Muscle of back (tissue), 13 donors: ENCODE measurements around the gene ABI1. TPM values are rescaled to one million over a fixed set of nuclear protein-coding genes. Genes with fewer than 3 reads are reported as not detected.
"Not testable (repeated sequence)": the region's sequence is repeated elsewhere in the genome, so short reads cannot be mapped to it uniquely, and the experiment has no call there.

ENCODE experiments used
- DNase-seq, 3 donors: peaks; one replicate each; pipeline versions ENCODE4 v3.0.0 to v3.0.0-alpha.2; 2013
- long read RNA-seq, 9 donors: transcript quantifications; one replicate each; lab custom pipeline, GENCODE V29; 2026
- polyA plus RNA-seq, 10 donors: library from polyadenylated mRNA; unstranded; fragments of 120-200 nt; gene quantifications; one replicate each; pipeline ENCODE4 v1.2.1, GENCODE V29; 2013; ENCODE audit not compliant: insufficient read length in 10 of 10

ABI1 gene
- 10 to 100 TPM; 39.6 to 53.1 (median 44.1) TPM for polyA plus RNA-seq
- long read RNA-seq, donor 1, partial matches to known transcripts = 0 of 7 reads
- long read RNA-seq, donor 1, other reads (novel, unspliced or antisense) = 0 of 7 reads
- long read RNA-seq, donor 2, partial matches to known transcripts = 20 of 27 reads
- long read RNA-seq, donor 2, other reads (novel, unspliced or antisense) = 0 of 27 reads
- long read RNA-seq, donor 3 = 0 reads
- long read RNA-seq, donor 4, partial matches to known transcripts = 0 of 2 reads
- long read RNA-seq, donor 4, other reads (novel, unspliced or antisense) = 0 of 2 reads
- long read RNA-seq, donor 5, partial matches to known transcripts = 10 of 14 reads
- long read RNA-seq, donor 5, other reads (novel, unspliced or antisense) = 0 of 14 reads
- long read RNA-seq, donor 6, partial matches to known transcripts = 0 of 2 reads
- long read RNA-seq, donor 6, other reads (novel, unspliced or antisense) = 0 of 2 reads
- long read RNA-seq, donor 7, partial matches to known transcripts = 0 of 4 reads
- long read RNA-seq, donor 7, other reads (novel, unspliced or antisense) = 0 of 4 reads
- long read RNA-seq, donor 8, partial matches to known transcripts = 0 of 1 reads
- long read RNA-seq, donor 8, other reads (novel, unspliced or antisense) = 0 of 1 reads
- long read RNA-seq, donor 9 = 0 reads

DNA sequence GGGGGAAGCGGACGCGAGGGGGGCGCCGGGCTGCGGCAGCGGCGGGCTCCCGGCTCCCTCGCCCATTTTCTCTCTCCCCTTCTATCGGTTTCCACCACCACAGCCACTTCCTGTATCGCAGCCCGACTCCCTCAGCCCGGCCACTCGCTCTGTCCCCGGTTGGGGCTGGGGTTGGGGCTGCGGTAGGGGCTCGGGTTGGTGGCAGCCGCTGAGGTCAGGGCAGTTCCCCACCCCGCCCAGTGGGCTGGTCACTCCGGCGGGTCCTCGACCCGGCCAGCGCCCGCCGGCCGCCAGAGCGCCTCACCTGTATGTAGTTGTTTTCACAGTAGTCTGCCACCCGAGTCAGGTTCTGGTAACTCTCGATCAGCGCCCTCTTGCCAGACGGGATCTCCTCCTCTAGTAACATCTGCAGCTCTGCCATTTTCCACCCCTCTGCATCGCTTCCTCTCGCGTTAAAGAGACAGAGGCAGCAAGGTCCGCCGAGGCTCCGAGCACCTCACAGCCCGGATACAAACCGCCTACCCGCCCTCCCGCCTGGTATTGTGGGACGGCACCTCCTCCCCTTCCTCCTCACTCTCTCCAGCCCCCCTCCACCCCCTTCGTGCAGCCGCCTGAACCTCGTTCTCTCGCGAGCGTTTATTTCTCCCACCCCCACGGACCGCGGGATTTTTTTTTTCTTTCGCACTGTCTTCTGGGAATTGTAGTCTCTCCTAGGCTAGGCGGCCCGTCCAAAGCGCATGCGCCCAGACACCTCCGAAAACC, at the start of gene ABI1:
ABI1 (minus strand) TSS at position 516 of the 762 bp plus-strand sequence; CDS start at position 421, 95 bp downstream.
- peak; percentile 99 to 100 (median 99) for DNase-seq

DNA sequence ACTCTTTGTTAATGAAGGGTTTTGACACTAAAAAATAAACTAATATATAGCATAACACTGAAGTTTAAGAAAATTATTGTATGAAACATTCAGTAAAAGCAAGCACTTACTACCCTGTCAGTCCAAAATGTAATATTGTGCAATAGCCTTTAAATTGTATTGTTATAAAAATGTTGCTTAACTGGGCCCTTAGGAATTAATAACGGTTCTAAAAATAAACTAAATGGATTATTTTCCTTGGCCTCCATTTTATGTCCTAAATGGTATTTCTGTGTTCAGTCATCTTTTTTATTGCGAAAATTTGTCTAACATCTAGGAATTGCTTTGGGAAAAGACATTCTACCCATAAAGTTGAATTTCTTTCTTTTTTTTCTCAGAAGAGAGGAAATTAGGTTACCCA, 49.0 kb upstream of the ABI1 start:
- no peak for DNase-seq

DNA sequence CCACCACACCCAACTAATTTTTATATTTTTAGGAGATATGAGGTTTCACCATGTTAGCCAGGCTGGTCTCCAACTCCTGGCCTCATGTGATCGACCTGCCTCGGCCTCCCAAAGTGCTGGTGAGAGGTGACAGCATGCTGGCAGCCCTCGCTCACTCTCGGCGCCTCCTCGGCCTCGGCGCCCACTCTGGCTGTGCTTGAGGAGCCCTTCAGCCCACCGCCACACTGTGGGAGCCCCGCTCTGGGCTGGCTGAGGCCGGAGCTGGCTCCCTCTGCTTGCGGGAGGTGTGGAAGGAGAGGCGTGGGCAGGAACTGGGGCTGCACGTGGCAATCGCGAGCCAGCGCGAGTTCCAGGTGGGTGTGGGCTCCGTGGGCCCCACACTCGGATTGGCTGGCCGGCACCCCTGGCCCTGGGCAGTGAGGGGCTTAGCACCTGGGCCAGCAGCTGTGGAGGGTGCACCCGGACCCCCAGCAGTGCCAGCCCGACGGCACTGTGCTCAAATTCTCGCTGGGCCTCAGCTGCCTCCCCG, 44.6 kb upstream of the ABI1 start:
- DNase-seq = not testable (repeated sequence)

DNA sequence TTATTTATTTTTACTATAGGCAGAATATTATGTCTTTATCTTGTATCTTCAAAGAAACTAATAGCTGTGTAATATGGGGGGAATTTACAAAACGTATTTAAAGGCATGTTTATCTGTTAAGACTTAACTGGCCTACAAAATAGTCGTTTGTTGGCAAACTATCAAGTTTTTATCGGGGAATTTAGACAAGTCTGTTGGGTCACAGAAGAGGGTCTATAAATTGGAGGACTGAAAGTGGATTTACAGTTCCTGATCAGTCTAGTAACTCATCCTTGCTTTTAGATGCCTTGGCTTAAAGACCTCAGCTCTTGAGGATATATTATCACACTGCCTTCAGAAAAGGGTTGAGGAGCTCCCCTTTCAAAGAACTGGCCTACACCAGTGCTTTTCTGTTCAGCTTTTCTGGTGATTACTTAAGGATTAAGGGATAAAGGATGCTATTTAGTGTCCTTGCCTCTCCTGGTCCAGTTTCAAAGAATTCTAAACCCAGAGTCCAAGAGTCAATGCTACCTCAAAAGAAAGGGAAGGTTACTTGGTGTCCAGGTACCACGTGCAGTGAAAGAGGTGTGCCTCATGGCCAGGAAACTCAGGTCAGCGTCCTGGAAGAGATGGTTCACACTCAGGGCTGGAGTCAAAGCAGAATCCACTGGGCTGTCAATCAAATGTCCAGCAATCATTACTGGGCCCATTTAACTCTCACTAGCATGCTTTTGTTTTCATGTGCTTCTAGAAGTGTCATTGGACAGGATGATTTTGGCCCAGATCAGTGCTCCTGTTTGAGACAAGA, 42.9 kb upstream of the ABI1 start:
- DNase-seq = no peak

DNA sequence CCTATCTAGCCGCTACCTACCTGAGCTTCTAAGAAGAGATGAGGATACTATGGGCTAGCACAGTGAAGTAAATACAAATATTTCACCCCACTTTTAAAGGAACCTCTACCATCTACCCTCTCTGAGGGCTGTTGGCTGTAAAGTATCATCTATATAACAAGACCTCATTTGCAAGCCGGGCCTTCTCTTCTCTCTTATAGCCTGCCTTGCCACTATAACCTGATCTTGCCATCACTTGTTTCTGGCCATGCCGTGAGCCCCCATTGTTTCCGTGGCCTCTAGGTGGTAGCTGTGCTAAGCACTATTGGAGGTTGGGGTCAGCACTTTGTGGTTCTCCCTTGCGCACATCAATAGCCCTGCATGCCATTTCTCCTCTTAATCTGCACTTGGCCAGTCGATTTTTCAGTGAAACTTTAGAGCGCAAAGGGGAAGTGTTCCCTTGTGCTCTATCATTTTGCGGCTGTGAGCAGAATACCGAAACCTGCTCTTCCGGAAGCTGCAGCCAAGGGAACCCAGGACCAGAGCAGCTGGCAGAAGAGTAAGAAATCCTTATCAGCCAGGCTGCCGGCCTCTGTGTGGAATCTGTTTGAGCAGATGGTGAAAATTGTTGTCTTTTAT, 31.7 kb upstream of the ABI1 start:
- not testable (repeated sequence) for DNase-seq

DNA sequence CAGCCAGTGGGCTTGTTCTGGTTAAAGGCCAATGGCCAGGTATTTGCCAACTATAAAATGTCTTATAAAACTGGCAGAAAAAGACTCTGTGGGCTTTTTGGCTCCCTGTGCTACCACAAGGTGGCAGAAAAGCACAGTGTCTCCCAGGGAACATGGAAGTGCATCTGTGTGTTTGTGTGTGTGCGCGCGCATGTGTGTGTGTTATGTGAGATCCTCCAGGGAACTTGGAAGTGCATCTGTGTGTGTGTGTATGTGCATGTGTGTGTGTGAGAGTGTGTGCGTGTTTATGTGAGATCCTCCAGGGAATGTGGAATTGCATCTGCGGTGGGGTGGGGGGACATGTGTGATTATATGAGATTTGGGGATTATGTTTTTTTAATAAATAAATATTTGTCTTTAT, 30.2 kb upstream of the ABI1 start:
- peak; percentile 24 to 60 (median 28) for DNase-seq

DNA sequence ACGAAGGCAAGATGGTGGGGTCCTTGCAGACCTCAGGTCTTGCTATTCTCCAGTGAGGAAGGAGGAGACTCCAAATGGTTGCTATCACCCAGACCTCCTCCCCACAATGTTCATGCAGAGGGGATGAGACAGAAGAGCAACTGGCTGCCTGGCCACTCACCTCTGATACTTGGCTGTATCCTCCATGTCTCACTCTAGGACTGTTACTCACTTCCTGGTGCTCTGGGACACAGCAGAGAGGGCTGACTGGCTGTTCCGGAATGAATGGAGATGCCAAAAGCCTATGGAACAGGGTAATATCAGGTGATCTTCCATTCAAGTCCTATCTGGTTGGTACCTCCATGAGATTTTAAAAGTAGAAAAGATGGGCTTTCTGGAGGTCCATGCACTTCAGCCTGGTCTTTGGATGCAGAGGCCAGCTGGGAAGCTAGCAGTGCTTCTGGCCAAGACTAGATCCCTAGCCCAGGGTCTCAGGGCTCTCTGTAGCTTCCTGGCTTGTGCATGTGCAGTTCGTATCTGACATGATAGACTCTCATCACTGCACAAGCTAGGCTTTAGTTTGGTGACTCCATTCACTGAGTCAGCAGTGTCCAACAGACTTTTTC, 27.0 kb upstream of the ABI1 start:
- DNase-seq = no peak

DNA sequence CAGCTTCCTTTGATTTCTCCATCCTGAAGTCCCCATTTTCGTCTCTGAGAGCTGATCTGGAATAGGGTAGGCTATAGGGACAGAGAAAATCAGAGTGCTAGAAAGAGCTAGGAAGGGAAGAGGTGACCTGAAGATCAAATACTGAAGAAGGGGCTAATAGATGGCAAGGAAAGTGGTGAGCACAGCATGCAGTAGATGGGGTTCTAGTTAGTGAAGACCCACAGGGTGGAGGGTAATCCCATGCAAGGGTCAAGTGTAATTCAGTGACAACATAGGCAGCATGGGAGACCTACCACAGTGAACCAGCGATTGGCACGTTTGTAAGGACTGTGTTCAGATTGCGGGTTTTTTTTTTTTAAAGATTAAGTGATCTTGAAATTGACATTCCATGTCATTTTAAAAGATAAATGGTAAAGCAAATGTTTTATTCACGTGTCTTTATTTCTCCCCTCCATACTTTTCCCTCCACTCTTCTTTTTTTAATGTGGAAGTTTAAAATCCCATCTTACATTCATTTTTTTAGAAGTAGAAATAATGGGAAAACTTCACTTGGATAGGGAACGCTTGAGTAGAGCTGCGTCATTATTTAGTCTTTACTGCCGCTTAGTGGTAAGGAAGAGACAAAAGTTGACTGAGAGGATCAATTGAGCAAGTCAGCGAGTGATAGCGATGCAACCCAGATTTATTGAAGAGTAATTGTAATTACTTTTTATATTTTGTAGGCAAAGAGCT, 21.0 kb upstream of the ABI1 start:
- DNase-seq = peak; percentile 56 to 72 (median 58)

DNA sequence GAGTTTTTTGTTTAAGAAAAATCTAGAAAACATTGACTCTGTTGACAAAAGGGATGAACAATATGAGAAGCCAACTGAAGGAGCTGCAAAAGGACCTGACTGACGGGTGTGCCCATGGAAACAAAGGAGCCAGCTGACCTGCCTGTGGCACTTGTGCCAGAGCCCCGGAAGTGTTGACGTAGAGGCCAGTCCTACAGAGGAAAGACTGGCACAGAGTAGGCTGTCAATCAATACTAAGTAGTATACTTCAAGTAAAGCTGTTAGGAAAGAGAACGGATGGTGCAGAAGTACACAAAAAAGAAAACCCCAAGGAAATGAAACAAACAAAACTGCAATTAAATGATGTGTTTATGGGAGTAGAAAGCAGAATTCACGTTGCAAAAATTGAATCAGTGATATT, 19.0 kb upstream of the ABI1 start:
- DNase-seq = no peak

DNA sequence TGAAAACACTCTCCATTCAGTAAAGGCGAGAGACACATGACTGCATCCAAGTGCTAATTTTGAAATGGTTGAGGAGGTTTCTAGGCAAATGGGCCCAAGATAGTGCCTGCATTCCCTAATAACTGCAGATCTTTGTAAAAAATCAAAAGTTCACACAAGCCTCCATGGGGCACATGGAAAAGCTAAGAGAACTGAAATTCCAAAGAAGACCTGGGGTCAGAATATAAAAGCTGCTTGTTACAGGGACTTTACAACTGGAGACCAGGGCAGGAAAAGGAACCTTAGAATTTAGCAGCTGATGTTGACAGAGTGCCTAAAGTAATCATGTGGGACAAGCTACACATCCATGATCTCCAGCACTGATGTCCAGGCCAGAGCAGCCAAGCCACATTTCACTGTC, 10.0 kb upstream of the ABI1 start:
- no peak for DNase-seq

DNA sequence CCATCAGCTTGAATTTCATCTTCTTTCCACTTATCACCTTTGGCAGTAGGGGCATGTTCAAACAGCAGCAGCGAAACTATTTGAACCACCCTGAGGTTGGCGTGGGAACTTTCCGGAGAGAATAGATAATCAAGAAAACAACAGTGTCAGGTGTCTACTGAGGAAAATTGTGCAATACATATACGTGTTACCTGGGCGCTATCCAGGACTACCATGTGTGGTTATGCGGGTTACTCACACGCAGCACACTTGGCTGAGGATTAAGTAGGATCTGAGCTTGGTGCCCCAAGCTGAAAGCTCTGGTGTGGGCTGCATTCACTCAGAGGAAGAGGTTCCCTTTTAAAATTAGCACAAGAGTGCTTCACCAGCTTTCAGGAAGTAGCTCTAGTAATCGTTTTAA, 8.8 kb upstream of the ABI1 start:
- DNase-seq = no peak

DNA sequence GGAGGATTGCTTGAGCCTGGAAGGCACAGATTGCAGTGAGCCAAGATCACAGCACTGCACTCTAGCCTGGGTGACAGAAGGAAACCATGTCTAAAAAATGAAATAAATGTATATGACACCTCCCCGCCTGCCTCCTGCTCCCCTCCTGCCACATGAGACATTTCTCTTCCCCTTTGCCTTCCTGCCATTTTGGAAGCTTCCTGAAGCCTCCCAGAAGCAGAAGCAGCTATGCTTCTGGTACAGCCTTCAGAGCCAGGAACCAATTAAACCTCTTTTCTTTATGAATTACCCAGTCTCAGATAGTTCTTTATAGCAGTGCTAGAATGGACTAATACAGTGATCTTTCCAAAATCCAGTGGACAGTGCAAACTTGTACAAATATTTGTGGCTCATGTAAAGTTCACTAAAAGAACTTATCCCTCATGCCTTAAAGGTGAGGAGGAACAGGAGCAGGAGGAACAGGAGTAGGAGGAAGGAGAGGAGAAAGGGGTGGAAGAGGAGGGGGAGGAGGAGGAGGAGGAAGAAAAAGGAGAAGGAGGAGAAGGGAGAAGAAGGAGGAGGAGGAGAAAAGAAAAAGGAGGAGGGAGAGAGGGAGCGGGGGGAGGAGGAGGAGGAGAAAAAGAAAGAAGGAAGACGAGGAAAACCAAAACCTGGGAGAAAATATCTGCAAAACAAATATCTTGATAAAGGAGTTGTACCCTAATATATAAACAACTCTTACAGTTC, 2.8 kb upstream of the ABI1 start:
- no peak for DNase-seq

DNA sequence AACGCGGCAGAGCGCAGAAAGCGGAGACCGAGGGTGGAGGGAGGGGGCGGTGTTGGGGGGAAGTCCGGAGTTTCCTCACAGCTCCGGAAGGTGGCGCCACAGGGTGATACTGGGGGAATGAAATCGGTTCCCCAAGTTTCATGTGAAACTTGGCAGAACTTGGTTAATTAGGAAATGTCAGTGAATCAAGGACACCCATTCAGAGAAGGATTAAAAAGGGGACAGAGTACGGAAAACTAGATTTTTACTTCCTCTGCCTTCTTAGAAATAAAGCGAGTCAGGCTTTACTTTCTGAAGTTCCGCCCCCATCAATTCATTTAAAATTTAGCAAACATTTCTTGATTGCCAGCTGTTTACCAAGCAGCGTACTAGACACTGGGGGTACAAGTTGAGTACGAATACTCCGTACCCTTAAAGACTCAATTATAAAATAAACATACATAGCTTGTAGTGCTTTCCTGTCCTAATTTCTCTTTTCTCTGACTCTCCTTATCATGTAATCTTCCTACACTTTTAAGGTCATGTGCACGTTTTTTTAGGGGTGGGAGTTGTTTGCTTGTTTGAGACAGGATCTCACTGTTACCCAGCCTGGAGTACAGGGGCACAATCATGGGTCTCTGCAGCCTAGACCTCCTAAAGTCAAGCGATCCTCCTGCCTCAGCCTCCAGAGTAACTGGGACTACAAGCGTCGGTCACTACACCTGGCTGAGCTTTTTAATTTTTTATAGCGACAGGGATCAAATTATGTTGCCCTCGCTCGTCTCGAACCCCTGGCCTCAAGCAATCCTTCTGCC, 644 bp upstream of the ABI1 start:
- DNase-seq = no peak

DNA sequence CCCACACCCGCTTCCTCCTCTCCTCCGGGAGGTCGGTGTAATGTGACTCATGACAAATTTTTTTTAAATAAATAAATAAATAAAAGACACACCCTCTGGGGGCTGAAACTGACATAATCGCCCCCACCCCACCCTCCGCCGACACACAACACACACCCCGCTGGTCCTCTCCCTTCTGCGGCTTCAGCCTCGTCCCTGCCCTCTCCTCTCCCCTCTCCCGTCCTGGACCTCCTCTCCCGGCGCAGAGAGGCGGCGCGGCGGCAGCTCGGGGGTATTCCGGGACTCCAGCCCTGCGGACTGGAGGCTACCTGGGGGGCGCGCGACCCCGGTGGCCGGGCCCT, 686 bp downstream of the ABI1 start:
- DNase-seq = peak; percentile 66 to 85 (median 67)

DNA sequence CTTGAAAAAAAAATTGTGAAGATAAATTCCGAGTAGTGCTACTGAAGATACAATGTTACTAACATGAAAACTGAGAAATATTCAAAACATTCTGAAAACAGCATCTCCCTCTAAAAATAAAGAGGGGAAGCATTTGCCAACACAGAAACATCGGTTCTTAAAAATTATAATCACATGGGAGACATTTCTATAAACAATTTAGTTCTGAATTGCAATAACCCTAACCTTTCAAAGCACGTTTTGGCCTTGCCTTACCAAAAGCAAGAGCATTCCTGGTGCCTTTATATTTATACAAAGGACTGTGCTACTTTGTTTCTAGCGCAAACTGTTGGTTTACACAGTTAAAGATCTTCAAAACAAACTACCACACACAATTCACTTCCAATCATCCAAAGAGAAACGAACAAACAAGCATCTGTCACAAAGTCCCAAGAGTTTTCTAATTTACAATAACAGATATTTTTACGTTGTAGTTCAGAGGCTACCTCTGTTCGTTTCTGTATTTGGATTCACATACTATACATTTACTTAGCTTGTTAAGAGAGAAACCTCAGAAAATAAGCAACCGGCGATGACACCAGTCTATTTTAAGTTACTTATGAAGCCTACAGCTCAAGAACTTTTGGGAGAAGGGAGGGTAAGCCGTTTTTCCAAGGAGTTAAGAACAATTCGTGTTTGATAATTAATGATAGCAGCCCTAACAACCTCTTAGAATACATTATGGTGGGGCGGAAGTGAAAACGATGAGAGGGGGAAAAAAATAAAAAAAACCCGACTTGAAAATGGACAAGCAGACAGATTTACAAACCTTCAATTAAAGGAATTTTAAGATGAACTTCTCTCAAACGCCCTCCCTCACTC, 1.3 kb downstream of the ABI1 start:
- peak in 1 of 3 donors; percentile 40 for DNase-seq

DNA sequence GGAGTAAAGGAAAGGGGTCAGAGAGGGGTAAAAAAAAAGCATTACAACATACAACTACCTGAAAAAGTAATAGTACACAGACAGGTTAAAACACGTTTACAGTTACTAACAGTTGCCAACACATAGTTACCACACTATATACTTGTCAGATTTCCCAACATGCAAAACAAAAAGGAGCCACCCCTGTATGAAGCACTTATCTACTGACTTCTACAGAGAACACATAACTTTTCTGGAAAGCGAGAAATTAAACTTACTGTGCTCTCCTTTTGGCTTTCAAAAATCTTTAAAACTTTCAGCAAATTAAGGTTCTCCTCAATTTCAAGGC, 2.1 kb downstream of the ABI1 start:
- DNase-seq = no peak

DNA sequence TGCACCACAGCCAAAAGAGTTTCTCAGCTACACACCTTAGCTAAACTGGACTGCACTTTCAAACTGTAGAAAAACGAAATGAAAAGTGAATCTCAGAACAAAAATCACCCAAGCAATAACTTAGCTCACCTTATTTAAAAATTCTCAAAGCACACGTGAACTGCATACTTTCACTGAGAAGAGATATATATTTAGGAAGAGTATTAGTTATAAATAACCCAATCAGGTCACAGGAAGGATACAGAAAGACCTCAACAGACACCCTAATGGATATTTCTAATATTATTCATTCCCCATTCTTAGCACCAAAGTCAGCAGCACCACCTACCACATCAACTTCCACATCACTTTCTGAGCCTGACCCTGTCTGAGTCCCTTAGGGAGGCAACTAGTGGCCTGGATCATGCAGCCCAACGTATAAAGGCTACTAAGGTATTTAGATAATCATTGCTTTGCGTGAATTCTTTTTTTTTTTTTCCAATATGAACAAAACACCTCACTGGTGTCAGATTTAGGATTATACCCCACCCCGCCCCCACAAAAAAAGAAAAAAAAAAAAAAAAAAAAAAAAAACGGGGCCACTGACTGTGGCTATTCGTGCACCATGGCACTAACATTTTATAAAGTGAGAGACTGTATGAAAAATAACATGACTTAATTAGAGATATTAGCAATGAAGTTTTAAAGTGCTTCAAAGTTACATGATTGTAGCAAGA, 2.6 kb downstream of the ABI1 start:
- no peak for DNase-seq
